HuH-7.5 (cell line): ENCODE results near the gene CCIN.

Experiments used
- DNase-seq: peaks from one replicate; pipeline ENCODE4 v3.0.0; 2011; ENCODE audit warnings: low spot score

CCIN gene

DNA sequence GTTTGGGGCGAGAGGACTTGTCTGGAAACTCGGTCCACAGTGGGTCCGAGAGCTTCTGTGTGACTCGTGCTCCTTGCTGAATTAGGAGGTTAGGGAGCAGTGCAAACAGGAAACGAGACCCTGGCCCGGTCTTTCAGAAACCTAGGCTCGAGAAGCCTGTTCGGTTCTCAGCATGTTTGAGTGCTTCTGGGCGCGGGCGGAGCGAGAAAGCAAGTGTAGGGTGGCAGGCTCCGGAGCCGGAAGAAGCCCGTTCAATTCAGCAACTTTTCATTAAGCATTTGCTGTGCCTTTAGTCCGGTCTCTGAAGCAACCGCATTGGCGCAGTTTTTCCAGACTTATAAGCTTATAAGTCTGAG, 22.1 kb downstream of the CCIN start:
- DNase-seq = no peak

DNA sequence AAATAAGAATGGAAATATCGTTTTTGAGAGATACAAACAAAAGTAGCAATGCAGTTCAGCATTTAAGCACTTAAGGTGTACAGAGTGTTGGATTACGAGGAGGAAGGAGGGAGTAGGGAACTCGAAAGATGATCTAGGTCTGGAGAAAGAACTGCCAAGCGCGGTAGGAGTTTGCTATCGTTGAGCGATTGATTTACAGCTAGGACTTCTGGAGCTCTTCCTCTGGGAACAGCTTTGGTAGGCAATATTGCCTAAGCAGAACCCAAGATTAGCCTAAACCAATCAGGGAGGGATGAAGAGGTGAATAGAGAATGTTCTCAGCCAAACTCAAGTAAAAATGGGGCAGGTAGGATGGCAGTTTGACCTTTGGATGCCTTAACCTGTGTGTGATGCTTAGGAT, 22.5 kb downstream of the CCIN start:
- DNase-seq = no peak

DNA sequence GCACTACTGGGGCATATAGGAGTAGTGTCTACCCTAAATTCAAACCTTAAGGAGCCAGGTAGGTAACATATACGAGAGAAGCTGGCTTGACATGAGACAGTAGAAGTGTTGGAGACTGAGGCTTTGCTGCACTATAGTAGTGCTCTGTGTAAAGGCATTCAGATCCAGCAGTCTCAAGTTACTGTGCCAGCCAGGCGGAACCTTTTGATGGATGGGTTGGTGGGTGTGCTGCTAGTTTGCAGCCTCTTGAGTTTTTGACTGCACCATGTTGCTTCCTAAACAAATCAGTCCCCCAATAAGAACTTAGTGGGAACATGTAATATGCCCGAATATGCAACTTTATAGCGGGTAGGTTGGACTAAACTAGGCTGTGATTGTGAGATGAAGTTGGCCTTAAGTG, 23.0 kb downstream of the CCIN start:
- no peak for DNase-seq

DNA sequence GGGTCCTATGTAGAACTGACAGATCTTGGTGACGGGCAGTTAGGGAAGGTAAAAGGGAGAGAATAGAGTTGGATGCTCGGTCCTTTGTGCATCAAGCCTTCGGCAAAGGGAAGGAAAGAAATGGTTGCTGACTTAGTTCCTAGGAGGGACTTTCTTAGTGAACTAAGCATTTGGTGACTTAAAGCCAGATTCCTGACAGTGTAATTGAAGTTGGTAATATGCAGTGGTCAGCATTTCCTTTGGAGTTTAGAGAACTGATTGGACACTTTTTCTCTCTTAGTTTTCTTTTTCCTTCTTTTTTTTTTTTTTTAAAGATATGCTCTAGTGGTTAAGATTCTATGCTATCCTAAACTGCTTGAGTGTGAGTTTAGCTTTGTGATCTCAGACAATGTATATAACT, 23.8 kb downstream of the CCIN start:
- no peak for DNase-seq

DNA sequence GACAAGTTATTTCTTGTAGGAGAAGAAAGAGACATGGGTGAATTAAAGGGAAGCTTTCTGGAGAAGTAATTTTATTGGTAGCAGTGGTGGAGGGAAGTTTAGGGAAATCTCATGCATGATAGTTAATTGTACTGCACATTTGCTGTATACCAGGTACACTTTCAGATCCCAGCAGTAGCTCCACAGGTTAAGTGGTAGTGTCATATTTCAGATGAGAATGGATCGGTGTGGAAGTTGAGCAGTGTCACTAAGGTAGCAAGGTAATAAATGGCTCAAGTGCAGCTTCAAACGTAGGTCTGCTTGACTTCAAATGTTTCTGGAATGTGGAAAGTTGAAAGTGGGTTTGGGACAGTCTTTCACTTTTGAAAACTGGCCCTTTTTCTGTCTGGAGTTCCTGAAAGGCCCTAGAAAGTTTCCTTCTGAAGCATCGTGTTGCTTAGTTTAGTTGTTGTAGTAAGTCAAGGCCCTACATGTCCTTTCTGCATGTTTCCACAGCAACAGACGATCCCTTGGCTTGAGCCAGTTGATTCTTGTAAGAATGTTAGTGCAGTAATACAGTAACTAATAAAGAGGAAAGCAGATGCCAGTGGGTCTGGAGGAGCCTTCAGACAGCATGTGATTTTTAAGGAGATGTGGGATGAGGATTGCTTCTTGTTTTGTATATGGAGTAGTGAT, 25.3 kb downstream of the CCIN start:
- DNase-seq = no peak

DNA sequence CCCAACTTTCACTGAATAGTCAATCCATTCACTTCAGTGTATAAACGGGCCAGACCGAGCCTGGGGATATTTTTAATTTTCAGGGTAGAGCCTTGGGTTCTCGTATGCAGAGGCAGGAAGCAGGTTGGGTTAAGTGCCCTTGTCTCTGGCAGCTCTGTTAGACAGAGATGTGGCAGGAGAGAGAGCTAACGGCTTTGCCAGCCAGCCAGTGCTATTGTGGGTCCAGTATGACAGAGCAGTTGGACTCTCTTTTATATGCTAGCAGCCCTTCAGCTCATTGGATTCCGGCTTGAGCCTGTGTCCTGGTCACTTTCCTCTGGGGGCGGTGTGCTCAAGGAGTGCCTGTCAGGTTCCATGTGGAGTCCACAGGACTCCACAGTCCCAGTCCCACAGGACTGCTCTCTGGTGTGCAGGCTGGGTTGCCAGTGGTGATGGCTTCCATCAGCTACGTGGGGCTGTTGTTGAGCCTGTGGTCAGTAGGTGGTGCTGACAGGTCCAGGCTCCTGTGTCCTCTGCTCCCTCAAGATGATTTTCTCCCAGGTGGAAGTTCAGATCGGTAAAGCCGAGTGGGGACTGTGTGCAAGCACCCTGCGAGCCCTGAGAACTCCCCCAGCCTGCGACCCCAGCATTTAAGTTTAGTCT, 35.8 kb downstream of the CCIN start:
- DNase-seq = peak; percentile 38

DNA sequence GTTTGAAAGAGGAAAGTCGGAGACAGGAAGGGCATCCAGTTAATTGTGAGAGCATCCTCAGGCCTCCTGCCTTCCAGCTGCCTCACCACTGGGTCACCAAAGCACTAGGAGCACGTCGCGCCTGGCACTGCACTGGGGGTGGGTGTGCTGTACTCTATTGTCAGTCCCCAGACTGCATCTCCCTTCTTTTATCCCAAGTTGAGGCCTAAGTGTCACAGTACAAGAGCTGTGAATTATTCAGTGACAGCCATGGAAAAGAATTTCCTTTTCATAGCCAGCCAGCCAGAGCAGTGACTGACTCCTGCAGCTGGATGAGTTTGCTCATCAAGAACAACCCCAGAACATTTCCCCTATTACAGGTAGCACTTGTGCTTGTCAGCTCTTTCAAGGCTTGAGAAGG, 37.8 kb downstream of the CCIN start:
- DNase-seq = no peak

DNA sequence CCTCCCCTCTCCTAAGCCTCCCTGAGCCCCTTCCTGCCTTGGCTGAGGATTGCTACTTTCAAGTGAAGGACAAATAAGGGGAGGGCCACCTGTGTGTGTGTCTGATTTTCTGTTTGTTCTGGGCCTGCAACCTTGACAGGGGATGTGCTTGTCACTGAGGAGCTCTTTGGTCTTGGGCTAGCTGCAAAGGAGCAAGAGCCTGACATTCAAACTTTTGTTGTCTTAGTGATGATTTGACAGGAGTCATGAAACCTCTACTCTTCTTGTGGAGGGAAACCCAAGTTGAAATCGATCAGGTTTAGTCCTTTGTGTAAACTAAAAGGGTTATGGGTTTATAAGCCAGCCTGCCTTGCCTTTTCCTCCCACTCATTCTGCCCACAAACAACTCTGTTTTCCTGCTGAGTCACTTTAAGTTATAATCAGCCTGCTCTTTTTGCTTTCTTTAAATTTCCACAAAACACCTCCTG, 38.4 kb downstream of the CCIN start:
- no peak for DNase-seq

DNA sequence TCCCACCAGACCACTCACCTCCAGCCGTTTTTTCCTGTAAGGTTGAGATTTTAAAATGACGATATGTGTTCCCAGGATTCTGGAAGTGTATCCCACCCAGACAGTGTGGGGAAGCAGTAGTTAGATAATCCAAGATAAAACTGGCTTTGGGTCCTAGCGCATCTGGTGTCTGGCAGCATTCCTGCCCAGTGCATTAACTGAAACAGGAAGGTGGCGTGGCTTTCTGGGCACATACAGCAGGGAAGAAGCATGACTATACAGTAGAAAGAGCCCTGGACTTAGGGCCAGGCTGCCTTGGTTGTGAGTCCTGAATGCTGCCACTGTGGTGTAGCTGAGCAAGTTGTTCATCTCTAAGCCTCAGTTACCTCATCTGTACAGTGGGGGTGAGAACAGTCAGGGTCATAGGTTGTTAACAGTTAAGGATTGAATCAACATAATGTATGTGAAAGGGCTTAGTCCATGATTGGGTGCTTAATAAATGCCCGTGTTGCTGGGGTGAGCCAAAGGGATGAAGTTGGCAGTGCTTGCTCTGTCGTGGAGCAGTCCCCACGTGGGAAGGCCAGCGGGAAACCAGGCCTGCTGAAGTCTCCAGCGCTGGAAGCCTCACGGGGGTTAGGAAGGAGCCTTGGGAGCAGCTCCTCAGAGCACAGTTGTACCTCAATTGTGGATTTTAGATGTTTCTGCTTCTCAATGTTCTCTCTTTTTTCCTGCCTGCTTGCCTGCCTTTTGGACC, 39.5 kb downstream of the CCIN start:
- no peak for DNase-seq

DNA sequence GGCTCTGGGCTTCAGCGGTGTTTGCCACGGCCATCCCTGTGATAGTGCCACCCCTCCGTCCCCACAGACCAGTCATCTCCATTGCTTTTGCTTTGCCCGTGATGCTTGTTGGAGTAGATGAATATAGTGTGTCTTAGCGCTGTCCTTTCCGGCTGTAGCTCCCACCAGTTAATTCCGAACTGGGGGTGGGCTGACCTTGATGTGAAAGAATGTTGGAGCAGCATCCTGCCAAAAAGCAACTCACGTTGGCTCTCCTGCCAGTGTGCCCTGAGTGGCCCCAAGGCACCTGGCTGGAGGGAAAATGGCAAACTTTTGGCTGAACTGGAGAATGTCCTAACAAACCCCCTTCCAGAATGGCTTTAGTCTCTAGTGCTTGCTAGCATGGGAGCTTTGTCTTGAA, 41.5 kb downstream of the CCIN start:
- DNase-seq = no peak

DNA sequence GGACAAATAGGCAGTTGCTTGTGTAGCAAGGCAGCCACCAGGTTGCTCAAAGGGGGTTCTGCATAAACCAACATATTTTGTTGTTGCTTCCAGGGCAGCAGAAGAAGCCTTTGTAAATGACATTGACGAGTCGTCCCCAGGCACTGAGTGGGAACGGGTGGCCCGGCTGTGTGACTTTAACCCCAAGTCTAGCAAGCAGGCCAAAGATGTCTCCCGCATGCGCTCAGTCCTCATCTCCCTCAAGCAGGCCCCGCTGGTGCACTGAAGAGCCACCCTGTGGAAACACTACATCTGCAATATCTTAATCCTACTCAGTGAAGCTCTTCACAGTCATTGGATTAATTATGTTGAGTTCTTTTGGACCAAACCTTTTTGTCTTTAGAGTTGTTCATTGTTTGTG, 42.3 kb downstream of the CCIN start:
- no peak for DNase-seq

DNA sequence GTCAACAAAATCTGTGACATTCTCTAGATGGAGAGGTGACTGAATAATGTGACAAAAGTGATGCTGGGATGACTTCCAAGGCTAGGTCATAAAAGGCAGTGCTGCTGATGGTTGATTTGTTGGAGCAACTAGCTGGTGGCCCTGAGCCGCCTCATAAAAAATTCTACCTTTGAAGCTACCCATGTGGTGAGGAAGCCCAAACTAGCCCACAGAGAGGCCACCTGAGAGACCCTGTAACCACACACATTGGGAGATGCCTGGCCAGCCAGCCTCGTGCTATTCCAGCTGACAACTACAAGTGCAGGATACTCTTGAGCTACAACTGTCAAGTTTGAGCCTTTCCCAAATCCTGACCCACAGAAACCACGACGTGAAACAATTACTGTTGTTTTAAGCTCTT, 44.2 kb downstream of the CCIN start:
- DNase-seq = no peak

DNA sequence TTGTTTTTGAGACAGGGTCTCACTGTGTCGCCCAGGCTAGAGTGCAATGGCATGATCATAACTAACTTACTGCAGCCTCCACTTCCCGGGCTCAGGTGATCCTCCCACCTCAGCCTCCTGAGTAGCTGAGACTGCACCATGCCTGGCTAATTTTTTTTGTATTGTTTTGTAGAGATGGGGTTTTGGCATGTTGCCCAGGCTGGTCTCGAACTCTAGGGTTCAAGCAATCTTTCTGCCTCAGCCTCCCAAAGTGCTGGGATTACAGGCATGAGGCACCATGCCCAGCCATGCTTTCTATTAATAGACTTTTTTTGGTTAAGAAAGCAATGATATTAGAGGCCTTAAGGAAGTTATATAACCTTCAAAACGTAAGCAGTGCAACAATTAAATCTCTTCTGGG, 44.8 kb downstream of the CCIN start:
- no peak for DNase-seq

DNA sequence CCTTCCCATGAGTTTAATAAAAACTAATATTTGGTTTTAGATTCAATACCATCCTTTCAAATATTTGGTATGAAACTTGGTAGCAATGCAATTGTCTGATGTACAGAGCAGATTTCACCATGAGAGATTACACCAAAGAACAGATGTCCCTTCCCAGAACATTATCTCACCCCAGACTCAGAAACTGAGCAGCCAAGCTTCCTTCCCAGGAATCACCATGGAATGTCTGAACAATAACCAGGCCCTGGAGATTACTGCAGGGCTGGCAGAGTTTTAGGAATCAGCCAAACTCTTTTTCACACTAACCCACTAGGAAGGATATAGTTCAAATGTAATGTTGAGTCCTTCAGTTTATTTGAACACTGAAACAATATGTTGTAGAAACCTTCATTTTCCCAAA, 45.4 kb downstream of the CCIN start:
- no peak for DNase-seq

DNA sequence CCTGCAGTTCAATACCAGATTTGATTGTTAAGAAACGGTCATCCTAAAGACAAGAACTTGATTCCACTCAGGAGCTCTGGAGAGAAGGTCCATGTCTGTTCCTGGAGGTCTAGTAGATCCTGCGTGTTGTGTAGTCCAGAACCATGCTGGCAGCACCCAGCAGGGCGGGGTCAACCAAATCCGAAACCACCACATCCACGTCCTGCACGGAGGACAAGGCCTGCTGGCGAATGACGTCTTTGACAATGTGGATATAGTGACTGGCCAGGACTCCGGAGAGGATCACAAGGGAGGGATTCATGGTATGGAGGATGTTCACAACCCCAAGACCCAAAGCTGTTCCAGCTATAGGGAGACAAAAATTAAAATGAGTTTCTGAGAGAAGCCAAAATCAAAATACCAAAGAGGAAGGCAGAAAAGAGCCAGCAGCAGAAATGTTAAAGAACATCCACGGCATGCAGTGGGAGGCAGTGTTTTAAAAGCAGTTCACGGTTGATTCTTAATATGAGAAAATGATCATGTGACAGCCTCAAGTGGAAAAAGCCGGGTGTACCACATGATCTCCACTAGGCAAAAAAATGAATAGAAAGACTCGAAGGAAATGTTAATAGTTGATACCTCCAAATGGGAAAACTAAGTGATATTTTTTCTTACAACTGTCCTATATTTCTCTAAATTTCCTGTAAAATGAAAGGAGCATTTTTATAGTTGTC, 48.2 kb downstream of the CCIN start:
- no peak for DNase-seq

DNA sequence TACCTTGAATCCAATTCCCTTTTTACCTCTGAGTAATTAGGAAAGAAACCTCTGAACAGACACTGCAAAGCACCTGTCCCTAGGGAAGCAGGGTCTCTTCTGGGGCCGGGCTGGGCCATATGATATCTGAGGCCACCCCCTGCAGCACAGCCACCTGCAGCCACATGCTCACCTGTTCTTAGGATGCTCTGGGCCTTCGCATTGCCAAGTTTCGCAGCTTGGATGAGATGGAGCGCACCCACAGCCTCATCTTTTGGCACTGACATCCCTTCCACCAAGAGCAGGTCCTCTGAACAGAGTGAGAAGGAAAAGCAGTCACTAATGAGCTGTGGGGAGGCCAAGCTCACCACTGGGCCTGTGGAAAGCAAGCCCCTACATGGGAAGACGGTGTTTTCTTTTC, 48.8 kb downstream of the CCIN start:
- DNase-seq = no peak

DNA sequence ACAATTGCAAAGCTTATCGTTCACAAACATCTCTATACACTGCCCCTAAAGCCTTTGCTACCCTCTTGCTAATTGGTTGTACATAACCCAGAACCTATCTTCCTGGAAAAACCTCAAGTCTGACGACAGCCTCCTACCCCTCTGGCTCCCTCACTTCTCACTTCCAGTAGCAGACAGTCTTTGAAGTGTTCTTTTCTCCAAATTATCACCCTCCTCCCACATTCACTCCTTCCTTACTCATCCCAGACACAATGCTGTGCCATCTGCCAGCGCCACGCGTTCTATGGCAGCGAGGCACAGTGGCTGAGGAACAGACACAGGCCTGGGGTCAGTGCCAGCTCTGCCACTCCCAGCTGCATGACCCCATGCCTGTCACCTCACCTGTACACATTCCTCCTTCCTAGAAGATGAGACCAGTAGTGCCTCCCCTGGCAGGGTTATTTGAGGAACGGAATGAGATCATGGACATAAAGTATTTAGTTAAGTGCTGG, 49.3 kb downstream of the CCIN start:
- DNase-seq = no peak
